A549 (cell line): ENCODE results near the gene PPP2R2C.

ENCODE experiments used
- CTCF ChIP-seq: fragments of >200 bp; sonication (Bioruptor Twin); formaldehyde crosslinking; IDR thresholded peaks from 3 replicates; pipeline ENCODE4 v1.5.1; 2016
- JUNB ChIP-seq: fragments of >200 bp; sonication (Bioruptor Twin); formaldehyde crosslinking; IDR thresholded peaks from 2 replicates; pipeline ENCODE4 v1.6.1; 2016
- RAD21 ChIP-seq, 2 experiments: fragments of >200 bp in 1 of 2; sonication (Bioruptor Twin) in 1 of 2; formaldehyde crosslinking in 1 of 2; IDR thresholded peaks in 1 of 2; conservative IDR thresholded peaks in 1 of 2; 2 replicates in 1 of 2; 3 replicates in 1 of 2; pipeline ENCODE4 v1.6.1; 2012 to 2018; ENCODE audit warnings: inconsistent platforms in 1 of 2
- SREBF2 ChIP-seq: fragments of 450-650 bp; IDR thresholded peaks from 2 replicates; pipeline ENCODE4 v1.6.1; 2014; ENCODE audit warnings: mild to moderate bottlenecking, moderate library complexity

- 0 out of 3 replicates have a peak, but pooled peaks have one; percentile 6 for TF ChIP-seq CTCF
- no peak for TF ChIP-seq SREBF2
- TF ChIP-seq RAD21 (conservative IDR thresholded peaks at IDR 0.05 in 1 of 2, IDR thresholded peaks at IDR 0.05 in 1 of 2): peak in 1 of 2 experiments; percentile 16; a peak in 1 of 5 replicates
- no peak for TF ChIP-seq JUNB
These were observed 110.0 kb downstream of the PPP2R2C start for GRCh38 chr4:6362243-6362885.
